ENCODE results near the gene C10orf71.

C10orf71 gene

GRCh38 chr10:49332768-49333167 is 33.8 kb downstream of the C10orf71 start:
- DNase-seq: no peak

- no peak for DNase-seq
Measured at GRCh38 chr10:49333192-49333591, 34.2 kb downstream of the C10orf71 start.

GRCh38 chr10:49334964-49335363 is 36.0 kb downstream of the C10orf71 start:
- no peak for DNase-seq

GRCh38 chr10:49335364-49335972 is 36.5 kb downstream of the C10orf71 start:
- DNase-seq: no peak

- no peak for DNase-seq
Measured at GRCh38 chr10:49338604-49339003, 39.6 kb downstream of the C10orf71 start.

GRCh38 chr10:49344840-49345239 is 45.9 kb downstream of the C10orf71 start:
- DNase-seq: no peak

- no peak for DNase-seq
Measured at GRCh38 chr10:49347342-49347741, 48.4 kb downstream of the C10orf71 start.

GRCh38 chr10:49347827-49348226 is 48.9 kb downstream of the C10orf71 start:
- no peak for DNase-seq

GRCh38 chr10:49348593-49348992 is 49.6 kb downstream of the C10orf71 start:
- no peak for DNase-seq

- DNase-seq: no peak
Measured at GRCh38 chr10:49349390-49349789, 50.4 kb downstream of the C10orf71 start.

GRCh38 chr10:49350138-49350537 is 51.2 kb downstream of the C10orf71 start:
- DNase-seq: no peak

- no peak for DNase-seq
Measured at GRCh38 chr10:49350846-49351532, 52.0 kb downstream of the C10orf71 start.

GRCh38 chr10:49351669-49352068 is 52.7 kb downstream of the C10orf71 start:
- no peak for DNase-seq

- DNase-seq: no peak
Measured at GRCh38 chr10:49352323-49352722, 53.4 kb downstream of the C10orf71 start.

GRCh38 chr10:49353026-49353894 is 54.3 kb downstream of the C10orf71 start:
- DNase-seq: no peak

- no peak for DNase-seq
Measured at GRCh38 chr10:49353895-49354566, 55.1 kb downstream of the C10orf71 start.

GRCh38 chr10:49354593-49354992 is 55.6 kb downstream of the C10orf71 start:
- no peak for DNase-seq

- no peak for DNase-seq
Measured at GRCh38 chr10:49355221-49355620, 56.3 kb downstream of the C10orf71 start.

- DNase-seq: no peak
Measured at GRCh38 chr10:49356181-49356580, 57.2 kb downstream of the C10orf71 start.

GRCh38 chr10:49356944-49357343 is 58.0 kb downstream of the C10orf71 start:
- DNase-seq: no peak

GRCh38 chr10:49357910-49358309 is 58.9 kb downstream of the C10orf71 start:
- no peak for DNase-seq

All from anterior cingulate cortex (tissue), 58 donors.